T-cell (primary cell): Measurements from ENCODE around the gene CALHM2. TPM values are rescaled to one million over a fixed set of nuclear protein-coding genes. Genes with fewer than 3 reads are reported as not detected.

Source experiments
- ATAC-seq, 4 experiments: fragments of 200-7000 bp in 3 of 4; fragments of 150-1000 bp in 1 of 4; cut with Tn5 transposase; replicated peaks in 1 of 4; 1 replicate in 3 of 4; 2 replicates in 1 of 4; pipeline ENCODE4 v1.10.0; 2021; ENCODE audit warnings: moderate library complexity in 3 of 4, mild to moderate bottlenecking in 2 of 4, moderate number of reproducible peaks in 1 of 4
- CTCF ChIA-PET, 2 donors: fragments of 300-600 bp; sonication (Branson Sonifier 250); formaldehyde crosslinking; loops; one replicate each; lab custom pipeline; 2022; ENCODE audit warnings: antibody characterized with exemption in 2 of 2; lab: Charles Lee
- POLR2A ChIA-PET, 2 donors: fragments of 300-600 bp; sonication (Branson Sonifier 250); formaldehyde crosslinking; loops; one replicate each; lab custom pipeline; 2022; ENCODE audit warnings: antibody characterized with exemption in 2 of 2; lab: Charles Lee
- DNase-seq, 35 experiments: peaks; one replicate each; pipeline versions ENCODE4 v3.0.0 to v3.0.0-alpha.2; 2013 to 2023
- H3K27ac ChIP-seq: one replicate; pipeline ENCODE4 v1.5.1; 2013; ENCODE audit warnings: low read length
- H3K27me3 ChIP-seq, 2 experiments: replicated peaks in 1 of 2; 1 replicate in 1 of 2; 2 replicates in 1 of 2; pipeline versions ENCODE4 v1.6.1 to v1.7.0; 2013; ENCODE audit warnings: low read length in 1 of 2, mixed read lengths in 1 of 2; ENCODE audit not compliant: control insufficient read depth in 2 of 2, insufficient read depth in 2 of 2; ENCODE audit errors: extremely low read depth in 1 of 2
- H3K36me3 ChIP-seq, 2 donors: 1 replicate in 1 of 2; 2 replicates in 1 of 2; pipeline versions ENCODE4 v1.6.1 to v1.7.0; 2013; ENCODE audit warnings: low read length in 1 of 2; ENCODE audit not compliant: control insufficient read depth in 2 of 2, insufficient read depth in 1 of 2; ENCODE audit errors: extremely low read depth in 1 of 2
- H3K4me1 ChIP-seq, 2 experiments: 1 replicate in 1 of 2; 2 replicates in 1 of 2; pipeline versions ENCODE4 v1.6.1 to v1.7.0; 2013; ENCODE audit warnings: low read length in 2 of 2, mixed read lengths in 1 of 2; ENCODE audit not compliant: insufficient read depth in 2 of 2, control insufficient read depth in 1 of 2; ENCODE audit errors: extremely low read depth in 1 of 2
- H3K4me3 ChIP-seq, 2 donors: 1 replicate in 1 of 2; 2 replicates in 1 of 2; pipeline versions ENCODE4 v1.5.1 to v1.7.0; 2013; ENCODE audit warnings: mild to moderate bottlenecking in 2 of 2, low read length in 1 of 2, moderate library complexity in 1 of 2; ENCODE audit not compliant: control insufficient read depth in 1 of 2; ENCODE audit errors: extremely low read depth in 1 of 2
- H3K9me3 ChIP-seq: 2 replicates; pipeline ENCODE4 v1.7.0; 2013
- H3K27ac Mint-ChIP-seq, 2 donors: one replicate each; pipeline ENCODE4 v1.8.0; 2020 to 2021; ENCODE audit warnings: mild to moderate bottlenecking in 2 of 2, mixed read lengths in 2 of 2
- H3K27me3 Mint-ChIP-seq, 2 donors: one replicate each; pipeline ENCODE4 v1.8.0; 2021 to 2022; ENCODE audit warnings: mixed read lengths in 2 of 2
- H3K36me3 Mint-ChIP-seq: one replicate; pipeline ENCODE4 v1.8.0; 2021; ENCODE audit warnings: mixed read lengths
- H3K4me1 Mint-ChIP-seq, 3 donors: one replicate each; pipeline ENCODE4 v1.8.0; 2020 to 2022; ENCODE audit warnings: mixed read lengths in 3 of 3, mild to moderate bottlenecking in 1 of 3
- H3K4me3 Mint-ChIP-seq, 3 donors: one replicate each; pipeline ENCODE4 v1.8.0; 2020 to 2022; ENCODE audit warnings: mild to moderate bottlenecking in 3 of 3, mixed read lengths in 3 of 3, moderate library complexity in 3 of 3
- H3K9me3 Mint-ChIP-seq, 3 donors: one replicate each; pipeline ENCODE4 v1.8.0; 2020 to 2022; ENCODE audit warnings: mixed read lengths in 3 of 3
- WGBS: methylation state at CpG from one replicate; pipeline ENCODE4 v1.1.5; 2013; ENCODE audit warnings: missing lambda C conversion rate; ENCODE audit not compliant: insufficient coverage; 5-methylcytosine and 5-hydroxymethylcytosine counted together
- total RNA-seq, 35 experiments: library from RNA in 6 of 35; stranded (reverse) in 6 of 35; fragments of 120-200 nt in 1 of 35; gene quantifications; one replicate each; pipeline versions ENCODE4 v1.2.1 to v1.2.4 and lab custom pipeline; 2013 to 2026

CALHM2 gene
- total RNA-seq, 5 donors from 2014 or later (not counting 1 experiment from before 2014, with no cell fraction given): 8.9 to 76.7 (median 46.8) TPM

GRCh38 chr10:103472005-103472404 is 19.8 kb upstream of the CALHM2 start:
- ChIA-PET POLR2A (interaction anchor here in 1 of 2 donors (0.7 kb wide), 1 partner anchor 1206 kb away, joined by 3 read pairs; no protein-coding TSS in a partner anchor), CTCF (no interaction called here)
- Mint-ChIP-seq H3K9me3 (no peaks in the 10 kb centered on the region), H3K27ac (peak overlapping the region; percentile 92 to 97), H3K4me3 (peak overlapping the region in 2 of 3 donors; percentile 34 to 68), H3K4me1 (peaks cover 28 to 57% (median 38%) of the 10 kb centered on the region in 3 donors), H3K36me3 (no peaks in the 10 kb centered on the region), H3K27me3 (no peaks in the 10 kb centered on the region)
- H3K4me1 ChIP-seq: peaks cover 4 to 53% of the 10 kb centered on the region in 2 experiments
- peak overlapping the region in 1 of 2 donors; percentile 27 for H3K4me3 ChIP-seq
- H3K9me3 ChIP-seq: no peaks in the 10 kb centered on the region
- H3K27me3 ChIP-seq: no peaks in the 10 kb centered on the region
- 50% methylated on average over 1 of the region's 2 CpGs for whole genome bisulfite sequencing
- no peaks in the 10 kb centered on the region for H3K36me3 ChIP-seq
- no peak for ATAC-seq
- peak overlapping the region; percentile 87 for H3K27ac ChIP-seq
- DNase-seq: no peak

- H3K4me3 ChIP-seq: peak overlapping the region in 1 of 2 donors; percentile 27
- peak overlapping the region; percentile 87 for H3K27ac ChIP-seq
- ATAC-seq (peak; percentile 86 to 96 (median 94)), DNase-seq (peak; percentile 45 to 80 (median 66))
- no peaks in the 10 kb centered on the region for H3K27me3 ChIP-seq
- H3K4me1 ChIP-seq: peaks cover 4 to 45% of the 10 kb centered on the region in 2 experiments
- H3K27ac Mint-ChIP-seq: peak overlapping the region; percentile 92 to 97
- H3K4me3 Mint-ChIP-seq: peak overlapping the region; percentile 53 to 73 (median 68)
- ChIA-PET CTCF (interaction anchor here in 1 of 2 donors (1.0 kb wide), 1 partner anchor 20 kb away, joined by 3 read pairs; no protein-coding TSS in a partner anchor), POLR2A (no interaction called here)
- WGBS: 20% methylated on average over 11 of the region's 14 CpGs
- H3K36me3 Mint-ChIP-seq: no peaks in the 10 kb centered on the region
- H3K9me3 Mint-ChIP-seq: no peaks in the 10 kb centered on the region
- H3K9me3 ChIP-seq: no peaks in the 10 kb centered on the region
- H3K36me3 ChIP-seq: no peaks in the 10 kb centered on the region
- H3K27me3 Mint-ChIP-seq: no peaks in the 10 kb centered on the region
- peaks cover 28 to 54% (median 38%) of the 10 kb centered on the region in 3 donors for H3K4me1 Mint-ChIP-seq
These were observed 18.8 kb upstream of the CALHM2 start for GRCh38 chr10:103470761-103471653.

- no peaks in the 10 kb centered on the region for H3K27me3 Mint-ChIP-seq
- ATAC-seq (no peak), DNase-seq (no peak)
- Histone ChIP-seq H3K27me3 (no peaks in the 10 kb centered on the region), H3K9me3 (no peaks in the 10 kb centered on the region), H3K27ac (no peak overlapping the region), H3K4me1 (peaks cover 4 to 45% of the 10 kb centered on the region in 2 experiments), H3K36me3 (no peaks in the 10 kb centered on the region), H3K4me3 (no peak overlapping the region)
- H3K36me3 Mint-ChIP-seq: no peaks in the 10 kb centered on the region
- H3K4me3 Mint-ChIP-seq: no peak overlapping the region
- WGBS: 95% methylated on average over 5 of the region's 5 CpGs
- ChIA-PET CTCF (no interaction called here), POLR2A (no interaction called here)
- H3K27ac Mint-ChIP-seq: peak overlapping the region; percentile 92 to 97
- H3K9me3 Mint-ChIP-seq: no peaks in the 10 kb centered on the region
- peaks cover 28 to 48% (median 38%) of the 10 kb centered on the region in 3 donors for H3K4me1 Mint-ChIP-seq
These were observed 17.0 kb upstream of the CALHM2 start for GRCh38 chr10:103469201-103469600.

- H3K27ac Mint-ChIP-seq: peak overlapping the region; percentile 12 to 22
- H3K4me1 ChIP-seq: peaks cover 4 to 34% of the 10 kb centered on the region in 2 experiments
- DNase-seq (no peak), ATAC-seq (no peak)
- no peaks in the 10 kb centered on the region for H3K9me3 Mint-ChIP-seq
- H3K27me3 Mint-ChIP-seq: no peaks in the 10 kb centered on the region
- H3K27ac ChIP-seq: no peak overlapping the region
- 88% methylated on average over 3 of the region's 7 CpGs for WGBS
- H3K27me3 ChIP-seq: no peaks in the 10 kb centered on the region
- H3K4me3 ChIP-seq: no peak overlapping the region
- no peaks in the 10 kb centered on the region for H3K9me3 ChIP-seq
- ChIA-PET POLR2A (no interaction called here), CTCF (interaction anchor here (0.7 kb wide), 2 partner anchors 15 to 17 kb away, joined by 3 read pairs; partner anchors contain the start of gene CALHM2 (in 1 of the 2))
- peaks cover 24 to 38% (median 34%) of the 10 kb centered on the region in 3 donors for H3K4me1 Mint-ChIP-seq
- H3K4me3 Mint-ChIP-seq: no peak overlapping the region
- no peaks in the 10 kb centered on the region for H3K36me3 ChIP-seq
- H3K36me3 Mint-ChIP-seq: no peaks in the 10 kb centered on the region
These were observed 15.2 kb upstream of the CALHM2 start for GRCh38 chr10:103467406-103467805.

- DNase-seq (no peak), ATAC-seq (no peak)
- Mint-ChIP-seq H3K4me3 (no peak overlapping the region), H3K27ac (no peak overlapping the region), H3K36me3 (no peaks in the 10 kb centered on the region), H3K4me1 (peaks cover 18 to 31% (median 27%) of the 10 kb centered on the region in 3 donors), H3K9me3 (no peaks in the 10 kb centered on the region), H3K27me3 (no peaks in the 10 kb centered on the region)
- no peak overlapping the region for H3K4me3 ChIP-seq
- no peaks in the 10 kb centered on the region for H3K36me3 ChIP-seq
- no peaks in the 10 kb centered on the region for H3K27me3 ChIP-seq
- H3K27ac ChIP-seq: no peak overlapping the region
- no peaks in the 10 kb centered on the region for H3K9me3 ChIP-seq
- ChIA-PET CTCF (no interaction called here), POLR2A (no interaction called here)
- H3K4me1 ChIP-seq: peaks cover 1 to 28% of the 10 kb centered on the region in 2 experiments
- 88% methylated on average over 3 of the region's 3 CpGs for WGBS
These were observed 14.6 kb upstream of the CALHM2 start for GRCh38 chr10:103466734-103467133.

GRCh38 chr10:103465411-103466179 is 13.4 kb upstream of the CALHM2 start:
- ChIA-PET POLR2A (no interaction called here), CTCF (interaction anchor here (0.6 to 0.7 kb wide), 4 partner anchors 18 to 149 kb away, joined by 3 to 6 read pairs (median 3); no protein-coding TSS in a partner anchor)
- Mint-ChIP-seq H3K36me3 (no peaks in the 10 kb centered on the region), H3K9me3 (no peaks in the 10 kb centered on the region), H3K4me3 (no peak overlapping the region), H3K4me1 (peaks cover 6 to 20% (median 18%) of the 10 kb centered on the region in 3 donors), H3K27me3 (no peaks in the 10 kb centered on the region), H3K27ac (no peak overlapping the region)
- DNase-seq: no peak
- no peaks in the 10 kb centered on the region for H3K27me3 ChIP-seq
- ATAC-seq: no peak
- no peak overlapping the region for H3K27ac ChIP-seq
- no peaks in the 10 kb centered on the region for H3K36me3 ChIP-seq
- no peak overlapping the region for H3K4me3 ChIP-seq
- H3K9me3 ChIP-seq: no peaks in the 10 kb centered on the region
- 92% methylated on average over 9 of the region's 14 CpGs for WGBS
- peaks cover 0 to 16% of the 10 kb centered on the region in 2 experiments for H3K4me1 ChIP-seq
